NCI-H1436 treated with DMSO at 0.1 percent for 48 hours (cell line): ENCODE data around the gene MKRN2.
"Not testable (repeated sequence)": the region's sequence is repeated elsewhere in the genome, so short reads cannot be mapped to it uniquely, and the experiment has no call there.

ENCODE experiments used
- DNase-seq: peaks from one replicate; lab custom pipeline; 2025; lab: John Stamatoyannopoulos, UW

MKRN2 gene, protein sequence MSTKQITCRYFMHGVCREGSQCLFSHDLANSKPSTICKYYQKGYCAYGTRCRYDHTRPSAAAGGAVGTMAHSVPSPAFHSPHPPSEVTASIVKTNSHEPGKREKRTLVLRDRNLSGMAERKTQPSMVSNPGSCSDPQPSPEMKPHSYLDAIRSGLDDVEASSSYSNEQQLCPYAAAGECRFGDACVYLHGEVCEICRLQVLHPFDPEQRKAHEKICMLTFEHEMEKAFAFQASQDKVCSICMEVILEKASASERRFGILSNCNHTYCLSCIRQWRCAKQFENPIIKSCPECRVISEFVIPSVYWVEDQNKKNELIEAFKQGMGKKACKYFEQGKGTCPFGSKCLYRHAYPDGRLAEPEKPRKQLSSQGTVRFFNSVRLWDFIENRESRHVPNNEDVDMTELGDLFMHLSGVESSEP

DNA sequence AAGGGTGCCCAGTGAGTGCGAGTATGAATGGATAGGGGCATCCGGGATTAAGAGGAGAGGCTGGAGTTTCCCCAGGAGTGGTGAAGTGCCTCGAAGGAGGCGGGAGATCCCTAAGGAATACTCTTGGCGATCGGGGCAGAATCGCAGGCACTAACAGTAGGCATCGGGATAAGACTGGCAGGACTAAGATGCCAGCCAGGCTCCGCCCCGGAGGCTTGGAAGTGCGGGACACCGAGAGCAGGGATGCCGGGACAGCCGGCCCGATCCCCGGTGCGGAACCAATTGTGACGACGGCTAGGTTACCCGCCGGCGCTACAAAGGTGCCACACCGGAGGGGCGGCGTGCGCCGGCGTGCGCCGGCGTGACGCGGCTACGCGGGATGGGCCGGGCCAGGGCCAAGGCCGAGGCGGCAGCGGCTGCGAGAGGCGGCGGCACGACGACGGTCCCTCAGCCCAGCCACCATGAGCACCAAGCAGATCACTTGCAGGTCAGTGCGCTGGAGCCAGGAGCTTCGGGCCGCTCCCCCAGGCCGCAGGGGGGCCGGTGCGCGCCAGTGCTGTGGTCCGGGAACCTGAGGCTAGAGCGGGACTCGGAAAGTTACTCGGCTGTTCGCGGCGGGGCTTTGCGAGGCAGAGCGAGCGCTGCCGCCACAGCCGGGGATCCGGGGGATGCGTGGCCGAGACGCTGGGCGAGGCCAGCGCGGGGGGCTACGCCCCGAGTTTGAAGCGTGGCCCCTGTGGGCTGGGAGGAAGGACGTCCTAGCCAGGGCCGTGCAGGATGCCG is at the start of gene MKRN2:
TSS of gene MKRN2 (plus strand) at position 398 of the 783 bp plus-strand sequence. CDS start at position 462, 64 bp downstream.
- no peak for DNase-seq

GRCh38 chr3:12507591-12508281 is 49.2 kb upstream of the MKRN2 start:
- no peak for DNase-seq

DNA sequence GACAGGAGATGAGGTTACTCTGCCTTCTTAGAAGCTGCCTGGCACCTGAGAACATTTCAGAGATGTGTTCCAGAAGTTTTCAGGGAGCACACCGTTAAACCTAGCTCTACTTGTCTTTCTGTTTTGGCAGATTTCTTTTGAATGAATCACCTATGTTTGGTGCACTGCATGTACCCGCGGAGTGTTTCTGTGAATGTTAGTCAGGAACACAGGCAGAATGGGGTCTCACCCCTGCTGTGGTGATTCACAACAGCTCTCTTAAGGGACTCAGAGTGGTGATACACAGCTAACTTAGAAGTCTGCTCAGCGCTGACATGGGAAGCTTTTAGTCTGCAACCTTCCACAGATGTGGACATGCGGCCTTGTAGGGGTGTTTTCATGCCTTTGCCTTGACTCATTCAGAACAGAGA is 48.6 kb upstream of the MKRN2 start:
- no peak for DNase-seq

GRCh38 chr3:12509466-12509865 is 47.4 kb upstream of the MKRN2 start:
- no peak for DNase-seq

- no peak for DNase-seq
Observed at GRCh38 chr3:12512534-12513118, 44.3 kb upstream of the MKRN2 start.

GRCh38 chr3:12513694-12514446 is 43.0 kb upstream of the MKRN2 start:
- DNase-seq, result no peak

DNA sequence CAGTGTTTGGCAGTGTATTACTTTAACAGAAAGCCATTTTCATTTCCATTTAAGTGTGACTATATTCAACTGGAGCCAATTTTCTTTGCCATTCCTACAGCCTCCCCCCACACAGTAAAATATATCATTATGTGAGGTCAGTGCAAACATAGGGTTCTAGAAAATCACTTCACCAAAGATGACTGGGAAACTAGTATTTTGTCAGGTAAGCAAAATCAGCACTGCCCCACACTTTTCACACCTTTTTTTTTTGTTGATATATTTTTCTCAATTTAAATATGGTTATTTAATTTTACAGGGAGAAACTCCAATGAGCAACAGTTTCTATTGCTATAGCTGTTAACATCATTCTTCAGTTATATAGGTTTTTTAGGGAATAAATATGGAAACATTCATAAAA is 41.3 kb upstream of the MKRN2 start:
- DNase-seq, result no peak

DNA sequence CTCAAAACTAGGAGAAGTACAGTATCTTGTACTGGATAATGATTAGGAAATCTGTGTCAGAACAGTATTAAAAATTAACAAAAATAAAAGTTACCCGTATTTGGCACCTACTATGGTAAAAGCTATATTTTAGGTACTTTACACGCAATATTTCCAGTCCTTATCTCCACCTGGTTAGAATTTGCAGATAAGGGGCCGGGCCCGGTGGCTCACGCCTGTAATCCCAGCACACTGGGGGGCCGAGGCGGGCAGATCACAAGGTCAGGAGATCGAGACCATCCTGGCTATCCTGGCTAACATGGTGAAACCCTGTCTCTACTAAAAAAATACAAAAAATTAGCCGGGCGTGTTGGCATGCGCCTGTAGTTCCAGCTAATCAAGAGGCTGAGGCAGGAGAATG is 40.0 kb upstream of the MKRN2 start:
- DNase-seq, result no peak

DNA sequence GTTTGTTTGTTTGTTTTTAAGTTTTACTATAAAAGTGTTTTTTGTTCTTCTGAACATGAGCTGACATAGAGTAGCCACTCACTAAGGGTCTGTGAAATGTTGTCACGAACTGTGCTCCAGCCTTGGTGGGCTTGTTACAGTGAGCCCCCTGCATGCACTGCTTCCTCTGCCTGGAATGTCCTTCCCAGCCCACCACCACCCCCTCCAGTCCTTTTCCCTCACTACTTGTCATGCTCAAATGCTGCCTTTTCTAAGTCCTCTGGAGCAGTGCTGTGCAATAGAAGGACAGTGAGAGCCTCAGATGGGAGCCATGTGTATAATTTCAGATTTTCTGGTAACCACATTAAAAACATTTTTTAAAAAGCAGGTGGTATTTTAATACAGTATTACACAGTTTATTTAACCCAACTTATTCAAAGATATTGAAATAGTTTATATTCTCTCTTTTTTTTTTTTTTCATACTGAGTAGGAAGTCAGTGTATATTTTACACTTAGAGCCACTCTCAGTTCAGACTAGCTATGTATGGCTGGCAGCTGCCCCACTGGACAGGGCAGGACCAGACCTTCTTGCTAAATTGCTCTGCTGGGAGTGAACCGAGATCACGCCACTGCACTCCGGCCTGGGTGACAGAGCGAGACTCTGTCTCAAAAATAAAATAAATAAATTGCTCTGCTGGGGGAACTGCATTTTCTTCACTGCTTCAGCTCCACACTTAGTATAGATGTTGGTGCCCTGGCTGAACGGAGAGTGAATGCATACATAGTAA is 38.4 kb upstream of the MKRN2 start:
- DNase-seq, result no peak

GRCh38 chr3:12521010-12521409 is 35.9 kb upstream of the MKRN2 start:
- no peak for DNase-seq

DNA sequence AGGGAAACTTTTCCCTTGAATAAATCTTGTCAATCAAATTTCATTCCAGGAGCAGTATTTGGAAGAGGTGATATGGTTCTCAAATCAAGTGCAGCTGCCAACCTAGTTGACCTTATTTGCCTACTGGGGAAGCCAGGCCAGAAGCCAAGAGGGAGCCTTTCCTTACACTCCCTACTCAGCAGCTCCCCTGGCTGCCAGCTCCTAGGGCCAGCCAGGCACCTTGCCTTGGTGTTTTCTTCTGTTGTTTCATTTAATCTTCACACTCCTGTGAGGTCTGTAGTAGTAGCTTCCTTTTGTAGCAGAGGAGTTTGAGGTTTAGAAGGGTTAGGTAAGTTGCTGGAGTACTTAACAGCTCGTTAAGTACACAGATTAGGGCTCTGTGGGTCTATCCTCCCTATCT is 34.2 kb upstream of the MKRN2 start:
- no peak for DNase-seq

DNA sequence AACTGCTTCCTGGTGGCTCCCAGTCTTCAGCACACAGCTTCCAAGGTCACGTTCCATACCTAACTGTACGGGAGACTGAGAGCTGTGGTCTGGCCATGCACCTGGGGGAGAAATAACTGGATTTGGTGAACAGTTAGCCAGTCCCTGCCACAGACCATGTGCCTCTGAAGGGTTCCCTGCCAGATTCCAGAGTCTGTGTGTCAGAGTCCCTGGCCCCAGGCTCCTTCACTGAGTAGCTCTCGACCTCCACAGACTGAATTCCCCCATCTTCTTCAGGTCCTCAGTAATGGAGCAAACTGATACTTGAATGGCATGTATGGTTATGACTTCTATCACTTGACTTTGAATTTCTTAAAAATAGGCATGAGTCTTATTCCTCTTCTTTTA is 29.1 kb upstream of the MKRN2 start:
- no peak for DNase-seq

DNA sequence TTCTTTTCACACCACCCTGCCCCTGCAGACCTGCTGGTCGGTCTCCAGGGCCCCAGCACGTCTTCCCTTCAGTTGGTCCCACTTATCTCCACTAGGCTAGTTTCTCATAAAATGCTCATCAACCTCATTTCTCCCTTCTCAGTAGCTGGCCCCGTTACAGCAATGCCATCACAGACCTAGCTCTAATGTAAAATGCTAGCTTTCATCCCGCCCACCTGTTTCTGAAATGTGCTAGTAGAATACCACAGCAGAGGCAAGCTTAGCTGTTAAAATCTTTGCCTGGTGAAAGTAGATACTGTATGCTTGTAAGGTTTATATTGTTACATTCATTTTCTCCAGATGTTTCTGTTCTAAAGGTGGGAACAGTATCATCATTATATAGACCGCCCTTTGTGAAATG is 24.7 kb upstream of the MKRN2 start:
- no peak for DNase-seq

DNA sequence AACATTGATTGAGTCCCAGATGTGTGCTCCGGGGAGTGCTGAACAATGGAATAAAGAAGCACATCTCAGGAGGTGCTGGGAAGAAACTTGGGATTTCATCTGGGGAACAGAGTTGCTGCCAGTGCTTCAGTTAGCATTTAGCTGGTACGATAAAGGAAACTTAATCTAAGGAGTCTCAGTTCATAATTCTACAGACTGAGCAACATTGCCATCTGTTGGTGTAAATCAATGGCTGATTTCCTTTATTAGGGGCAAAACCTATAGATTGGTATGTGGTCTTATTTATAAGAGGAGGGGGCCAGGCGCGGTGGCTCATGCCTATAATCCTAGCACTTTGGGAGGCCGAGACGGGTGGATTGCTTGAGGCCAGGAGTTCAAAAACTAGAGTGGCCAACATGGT is 20.5 kb upstream of the MKRN2 start:
- no peak for DNase-seq

DNA sequence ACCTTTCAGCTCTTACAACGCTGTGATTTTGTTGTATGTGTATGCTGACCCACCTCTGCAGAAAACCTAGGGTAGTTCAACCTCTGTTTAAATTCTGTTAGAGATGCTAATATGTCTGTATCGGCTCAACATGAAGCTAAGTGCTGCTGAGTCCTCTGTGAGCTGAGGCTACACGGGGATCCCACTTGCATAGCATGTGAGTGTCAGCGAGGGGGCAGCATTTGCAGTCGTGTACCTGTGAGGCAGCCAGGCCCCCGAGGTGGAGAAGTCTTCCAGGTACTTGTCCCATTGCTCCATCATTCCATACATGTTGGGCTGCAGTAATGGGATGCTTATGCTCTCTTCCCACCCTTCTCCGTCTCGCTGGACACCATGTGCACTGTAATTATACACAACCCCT is 15.3 kb upstream of the MKRN2 start:
- DNase-seq, result no peak

- DNase-seq, result not testable (repeated sequence)
Observed at GRCh38 chr3:12543497-12543896, 13.4 kb upstream of the MKRN2 start.

DNA sequence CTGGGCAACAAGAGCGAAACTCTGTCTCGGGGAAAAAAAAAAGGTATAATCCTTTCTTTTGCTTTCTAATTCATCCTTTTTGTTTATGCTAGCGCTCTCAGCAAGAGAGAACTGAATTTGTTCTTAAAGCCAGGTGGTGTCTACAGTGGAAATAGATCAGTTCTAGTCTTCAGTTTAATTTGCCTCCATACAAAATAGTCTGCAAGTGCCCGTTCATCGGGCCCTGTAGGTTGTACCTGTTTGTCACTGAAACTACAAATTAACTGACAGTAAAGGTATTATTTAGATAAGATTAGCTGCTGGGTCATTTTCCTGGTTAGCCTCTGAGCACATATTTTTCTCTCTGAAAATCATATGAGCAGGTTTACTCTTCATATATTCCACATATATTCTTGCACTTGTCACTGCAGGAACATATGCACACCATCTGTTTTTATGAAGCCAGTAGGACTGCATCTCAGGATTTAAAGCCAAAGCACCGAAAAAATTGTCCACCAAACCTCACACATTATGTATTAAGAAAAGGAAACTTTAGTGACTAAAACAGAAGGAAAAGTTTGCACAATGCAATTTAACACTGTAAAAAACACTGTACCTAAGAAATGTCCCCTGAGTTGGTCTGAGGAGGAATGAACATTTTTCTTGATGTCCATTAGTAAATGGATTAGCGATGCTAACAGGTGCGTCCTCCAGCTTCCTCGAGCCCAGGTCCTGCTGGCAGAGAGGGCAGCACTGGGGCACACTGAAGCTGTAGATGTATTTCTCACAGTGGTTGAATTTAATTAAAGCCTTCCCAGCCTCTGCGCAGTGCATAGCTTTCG is 12.0 kb upstream of the MKRN2 start:
- DNase-seq, result no peak

DNA sequence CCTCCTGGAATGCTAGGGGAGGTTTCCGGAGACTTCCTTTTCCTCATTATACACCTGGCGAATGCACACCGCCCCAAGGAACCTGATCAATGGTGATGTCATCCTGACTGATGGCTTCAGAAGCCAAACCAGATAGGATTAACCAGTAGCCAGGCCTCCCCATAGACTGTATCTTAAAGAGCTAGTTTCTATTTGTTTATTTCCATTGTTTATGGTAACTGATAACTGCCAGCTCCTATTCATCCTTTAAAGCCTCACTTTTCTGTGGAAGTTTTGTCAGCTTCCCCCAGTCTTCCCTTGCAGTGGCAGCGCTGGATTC is 11.5 kb upstream of the MKRN2 start, which contains the start of gene MKRN2OS:
TSS of gene MKRN2OS (minus strand) at position 27 of the 319 bp plus-strand sequence. CDS start 35 bp downstream, outside the sequence.
- no peak for DNase-seq

GRCh38 chr3:12549971-12550760 is 6.7 kb upstream of the MKRN2 start:
- DNase-seq, result no peak
